GM12878 (cell line): ENCODE data around the gene SIPA1. TPM values are rescaled to one million over a fixed set of nuclear protein-coding genes. Genes with fewer than 3 reads are reported as not detected.

Source experiments
- ATAC-seq: fragments of 200-7000 bp; cut with Tn5 transposase; 3 replicates; pipeline ENCODE4 v1.9.1; 2020; ENCODE audit warnings: mild to moderate bottlenecking, moderate library complexity
- BruUV-seq: library from RNA; stranded (reverse); fragments of 400-500 nt; replicated peaks from 2 replicates; lab custom pipeline; 2021; lab: Mats Ljungman, UMichigan
- CTCF ChIA-PET: fragments of 300-600 bp; sonication (Branson Sonifier 250); formaldehyde crosslinking; extraction: SDS; loops from one replicate; lab custom pipeline; 2021; ENCODE audit warnings: inconsistent platforms; lab: Yijun Ruan, JAX
- POLR2A ChIA-PET: fragments of 350-600 bp; formaldehyde crosslinking; extraction: SDS; loops from one replicate; lab custom pipeline; 2021; ENCODE audit warnings: inconsistent platforms; lab: Charles Lee
- RAD21 ChIA-PET: fragments of 300-600 bp; sonication (Branson Sonifier 250); formaldehyde crosslinking; loops from one replicate; lab custom pipeline; 2023; ENCODE audit warnings: antibody characterized with exemption; ENCODE audit not compliant: unreplicated experiment; lab: Charles Lee
- SMC1A ChIA-PET: fragments of 300-600 bp; sonication (Branson Sonifier 250); formaldehyde crosslinking; loops from one replicate; lab custom pipeline; 2023; ENCODE audit not compliant: unreplicated experiment, uncharacterized antibody; lab: Charles Lee
- DNase-seq: peaks from one replicate; pipeline ENCODE4 v3.0.0-alpha.2; 2011; ENCODE audit warnings: low read depth, low spot score
- FAIRE-seq: peaks from 3 replicates; lab custom pipeline; 2011; peaks lifted over from hg19 to GRCh38; lab: Jason Lieb, UNC
- H2AFZ ChIP-seq: 2 replicates; pipeline ENCODE4 v1.6.0; 2011; ENCODE audit warnings: low read depth, low read length, control low read depth; ENCODE audit not compliant: control insufficient read depth
- H3K27ac ChIP-seq: 2 replicates; pipeline ENCODE4 v1.5.1; 2011; ENCODE audit warnings: control low read depth; ENCODE audit not compliant: control insufficient read depth, insufficient read depth
- H3K27me3 ChIP-seq, 2 experiments: replicated peaks in 1 of 2; 2 replicates each; pipeline versions ENCODE4 v1.6.0 to v1.6.1; 2011; ENCODE audit warnings: low read length in 1 of 2; ENCODE audit not compliant: control insufficient read depth in 2 of 2, insufficient read depth in 2 of 2
- H3K36me3 ChIP-seq, 2 experiments: 2 replicates each; pipeline ENCODE4 v1.5.1; 2011; ENCODE audit warnings: low read length in 1 of 2; ENCODE audit not compliant: control insufficient read depth in 2 of 2, insufficient read depth in 2 of 2
- H3K4me1 ChIP-seq: 2 replicates; pipeline ENCODE4 v1.6.1; 2011; ENCODE audit warnings: mild to moderate bottlenecking, low read length, moderate library complexity, mixed read lengths; ENCODE audit not compliant: control insufficient read depth, insufficient read depth
- H3K4me2 ChIP-seq: 2 replicates; pipeline ENCODE4 v1.6.0; 2011; ENCODE audit warnings: control low read depth; ENCODE audit not compliant: control insufficient read depth, insufficient read depth
- H3K4me3 ChIP-seq: fragments of 200-600 bp; sonication (generic); 2 replicates; pipeline ENCODE4 v1.5.1; 2016
- H3K79me2 ChIP-seq: 2 replicates; pipeline ENCODE4 v1.6.0; 2011; ENCODE audit warnings: low read length; ENCODE audit not compliant: control insufficient read depth, insufficient read depth
- H3K9ac ChIP-seq: 2 replicates; pipeline ENCODE4 v1.8.0; 2011; ENCODE audit warnings: low read length, control low read depth, mixed read lengths; ENCODE audit not compliant: control insufficient read depth, insufficient read depth
- H3K9me3 ChIP-seq: replicated peaks from 3 replicates; pipeline ENCODE4 v1.5.1; 2011; ENCODE audit warnings: mild to moderate bottlenecking, low read length; ENCODE audit not compliant: control insufficient read depth, insufficient read depth
- H4K20me1 ChIP-seq: 2 replicates; pipeline ENCODE4 v1.6.0; 2011; ENCODE audit not compliant: control insufficient read depth, insufficient read depth
- CHD1 ChIP-seq: IDR thresholded peaks from 2 replicates; pipeline ENCODE4 v1.6.1; 2012; ENCODE audit warnings: low read depth, low read length, improper control_type of control experiment
- CTCF ChIP-seq, 3 experiments: IDR thresholded peaks in 2 of 3; conservative IDR thresholded peaks in 1 of 3; 2 replicates each; pipeline ENCODE4 v1.5.1; 2011; ENCODE audit warnings: low read depth in 3 of 3, low read length in 3 of 3, mild to moderate bottlenecking in 3 of 3, control low read depth in 2 of 3, moderate library complexity in 2 of 3, inconsistent platforms in 1 of 3, mixed read lengths in 1 of 3; ENCODE audit not compliant: control insufficient read depth in 2 of 3, insufficient read depth in 1 of 3; ENCODE audit errors: extremely low read depth in 1 of 3
- EGR1 ChIP-seq, 2 experiments: IDR thresholded peaks; 1 replicate in 1 of 2; 2 replicates in 1 of 2; pipeline ENCODE4 v1.6.1; 2011 to 2012; ENCODE audit warnings: low read depth in 2 of 2, low read length in 2 of 2, borderline replicate concordance in 1 of 2, mild to moderate bottlenecking in 1 of 2, moderate library complexity in 1 of 2
- ETV6 ChIP-seq, 2 experiments: fragments of 450-650 bp in 1 of 2; IDR thresholded peaks in 1 of 2; conservative IDR thresholded peaks in 1 of 2; 2 replicates each; pipeline ENCODE4 v1.6.1; 2014; ENCODE audit warnings: antibody characterized with exemption in 1 of 2, borderline replicate concordance in 1 of 2, low read depth in 1 of 2, mild to moderate bottlenecking in 1 of 2, moderate library complexity in 1 of 2
- NFXL1 ChIP-seq: fragments of 450-650 bp; IDR thresholded peaks from 2 replicates; pipeline ENCODE4 v1.6.1; 2017; ENCODE audit warnings: antibody characterized with exemption, mild to moderate bottlenecking, borderline replicate concordance
- NR2C1 ChIP-seq: fragments of 450-650 bp; IDR thresholded peaks from 2 replicates; pipeline ENCODE4 v1.6.1; 2017; ENCODE audit warnings: antibody characterized with exemption, mild to moderate bottlenecking, moderate library complexity
- PAX8 ChIP-seq: fragments of 450-650 bp; IDR thresholded peaks from 2 replicates; pipeline ENCODE4 v1.6.1; 2017; ENCODE audit warnings: mild to moderate bottlenecking, moderate library complexity
- PBX3 ChIP-seq: IDR thresholded peaks from 2 replicates; pipeline ENCODE4 v1.6.1; 2011; ENCODE audit warnings: mild to moderate bottlenecking, low read depth, low read length, moderate library complexity; ENCODE audit not compliant: insufficient replicate concordance
- POLR2AphosphoS5 ChIP-seq: IDR thresholded peaks from 2 replicates; pipeline ENCODE4 v1.6.1; 2011; ENCODE audit warnings: mild to moderate bottlenecking, low read length, inconsistent platforms
- SIX5 ChIP-seq: IDR thresholded peaks from 2 replicates; pipeline ENCODE4 v1.6.1; 2011; ENCODE audit warnings: mild to moderate bottlenecking, low read depth, low read length, moderate library complexity; ENCODE audit not compliant: severe bottlenecking
- SREBF1 ChIP-seq: IDR thresholded peaks from 2 replicates; pipeline ENCODE4 v1.6.1; 2012; ENCODE audit warnings: mild to moderate bottlenecking, low read length
- TCF7 ChIP-seq: IDR thresholded peaks from 2 replicates; pipeline ENCODE4 v1.6.1; 2014; ENCODE audit warnings: antibody characterized with exemption, borderline replicate concordance
- WGBS: methylation state at CpG from one replicate; pipeline ENCODE4 v1.1.6; 2016; ENCODE audit warnings: low lambda C conversion rate; ENCODE audit not compliant: insufficient replicate concordance, insufficient coverage; ENCODE audit errors: missing lambda C conversion rate; 5-methylcytosine and 5-hydroxymethylcytosine counted together
- in situ Hi-C: fragments of 300-500 bp; cut with MboI; formaldehyde crosslinking; loops from 9 replicates; pipeline ENCODE4 v1.14.3; 2018; ENCODE audit warnings: mixed read lengths
- intact Hi-C: fragments of 100-400 bp; cut with micrococcal nuclease; formaldehyde crosslinking; loops from one replicate; pipeline ENCODE4 v1.14.2; 2022; ENCODE audit not compliant: unreplicated experiment
- polyA plus RNA-seq, 11 experiments: library from polyadenylated mRNA; depleted of rRNA in 4 of 11; unstranded in 6 of 11; stranded (reverse) in 5 of 11; fragments of >200 nt; fragmentation: Nextera tagmentation in 4 of 11; fragmentation: Illumina TruSeq in 1 of 11; extraction: Ambion mirVana in 4 of 11; extraction: Trizol in 1 of 11; gene quantifications; 1 replicate in 1 of 11; 2 replicates in 10 of 11; pipeline versions ENCODE4 v1.2.1 to v1.2.3, GENCODE V29; 2011 to 2016; ENCODE audit warnings: inconsistent platforms in 2 of 11, missing spikeins in 2 of 11, low read depth in 1 of 11
- total RNA-seq, 4 experiments: library from RNA; depleted of rRNA in 3 of 4; stranded (reverse); fragments of >200 nt in 3 of 4; fragmentation: Illumina TruSeq in 1 of 4; extraction: Trizol in 1 of 4; gene quantifications; 2 replicates each; pipeline versions ENCODE4 v1.2.1 to v1.2.3, GENCODE V29; 2013 to 2021
- TF ChIP-seq, protein P1 (sequence below): fragments of 450-650 bp; IDR thresholded peaks from 2 replicates; pipeline ENCODE4 v1.6.1; 2014; ENCODE audit warnings: mild to moderate bottlenecking
- TF ChIP-seq, protein P2 (sequence below): IDR thresholded peaks from 2 replicates; pipeline ENCODE4 v1.6.1; 2012; ENCODE audit warnings: mild to moderate bottlenecking, low read depth, low read length

The SIPA1 gene
- total and polyA plus RNA-seq, 10 of the 15 experiments (the other 5 are each of a cell fraction or from before 2014, with no cell fraction given), result 1.0 to 139 (median 33.4) TPM

- no peak overlapping the region for H3K4me3 ChIP-seq
- H3K9ac ChIP-seq, result no peak overlapping the region
- RAD21 ChIA-PET, result no interaction called here
- H3K79me2 ChIP-seq, result peaks cover 9% of the 10 kb centered on the region
- no peak for DNase-seq
- WGBS, result 91% methylated on average over 14 of the region's 14 CpGs
- H3K4me2 ChIP-seq, result no peak overlapping the region
- TF ChIP-seq TCF7 (no peak), SREBF1 (no peak), NR2C1 (no peak), CHD1 (no peak), PBX3 (no peak), ETV6 (conservative IDR thresholded peaks at IDR 0.05 in 1 of 2, IDR thresholded peaks at IDR 0.05 in 1 of 2; ENCODE audit: borderline replicate concordance in 1 of 2, low read depth in 1 of 2) (no peak), PAX8 (no peak), EGR1 (IDR thresholded peaks at IDR 0.05; ENCODE audit: borderline replicate concordance in 1 of 2, low read depth in 2 of 2, low read length in 2 of 2) (no peak), SIX5 (no peak), CTCF (IDR thresholded peaks at IDR 0.05 in 2 of 3, conservative IDR thresholded peaks at IDR 0.05 in 1 of 3; ENCODE audit: control insufficient read depth in 2 of 3, extremely low read depth in 1 of 3, insufficient read depth in 1 of 3, low read depth in 3 of 3, low read length in 3 of 3) (no peak), POLR2AphosphoS5 (no peak), NFXL1 (no peak)
- TF ChIP-seq, protein P1, sequence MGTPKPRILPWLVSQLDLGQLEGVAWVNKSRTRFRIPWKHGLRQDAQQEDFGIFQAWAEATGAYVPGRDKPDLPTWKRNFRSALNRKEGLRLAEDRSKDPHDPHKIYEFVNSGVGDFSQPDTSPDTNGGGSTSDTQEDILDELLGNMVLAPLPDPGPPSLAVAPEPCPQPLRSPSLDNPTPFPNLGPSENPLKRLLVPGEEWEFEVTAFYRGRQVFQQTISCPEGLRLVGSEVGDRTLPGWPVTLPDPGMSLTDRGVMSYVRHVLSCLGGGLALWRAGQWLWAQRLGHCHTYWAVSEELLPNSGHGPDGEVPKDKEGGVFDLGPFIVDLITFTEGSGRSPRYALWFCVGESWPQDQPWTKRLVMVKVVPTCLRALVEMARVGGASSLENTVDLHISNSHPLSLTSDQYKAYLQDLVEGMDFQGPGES, result no peak
- TF ChIP-seq, protein P2, sequence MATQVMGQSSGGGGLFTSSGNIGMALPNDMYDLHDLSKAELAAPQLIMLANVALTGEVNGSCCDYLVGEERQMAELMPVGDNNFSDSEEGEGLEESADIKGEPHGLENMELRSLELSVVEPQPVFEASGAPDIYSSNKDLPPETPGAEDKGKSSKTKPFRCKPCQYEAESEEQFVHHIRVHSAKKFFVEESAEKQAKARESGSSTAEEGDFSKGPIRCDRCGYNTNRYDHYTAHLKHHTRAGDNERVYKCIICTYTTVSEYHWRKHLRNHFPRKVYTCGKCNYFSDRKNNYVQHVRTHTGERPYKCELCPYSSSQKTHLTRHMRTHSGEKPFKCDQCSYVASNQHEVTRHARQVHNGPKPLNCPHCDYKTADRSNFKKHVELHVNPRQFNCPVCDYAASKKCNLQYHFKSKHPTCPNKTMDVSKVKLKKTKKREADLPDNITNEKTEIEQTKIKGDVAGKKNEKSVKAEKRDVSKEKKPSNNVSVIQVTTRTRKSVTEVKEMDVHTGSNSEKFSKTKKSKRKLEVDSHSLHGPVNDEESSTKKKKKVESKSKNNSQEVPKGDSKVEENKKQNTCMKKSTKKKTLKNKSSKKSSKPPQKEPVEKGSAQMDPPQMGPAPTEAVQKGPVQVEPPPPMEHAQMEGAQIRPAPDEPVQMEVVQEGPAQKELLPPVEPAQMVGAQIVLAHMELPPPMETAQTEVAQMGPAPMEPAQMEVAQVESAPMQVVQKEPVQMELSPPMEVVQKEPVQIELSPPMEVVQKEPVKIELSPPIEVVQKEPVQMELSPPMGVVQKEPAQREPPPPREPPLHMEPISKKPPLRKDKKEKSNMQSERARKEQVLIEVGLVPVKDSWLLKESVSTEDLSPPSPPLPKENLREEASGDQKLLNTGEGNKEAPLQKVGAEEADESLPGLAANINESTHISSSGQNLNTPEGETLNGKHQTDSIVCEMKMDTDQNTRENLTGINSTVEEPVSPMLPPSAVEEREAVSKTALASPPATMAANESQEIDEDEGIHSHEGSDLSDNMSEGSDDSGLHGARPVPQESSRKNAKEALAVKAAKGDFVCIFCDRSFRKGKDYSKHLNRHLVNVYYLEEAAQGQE, result no peak
- TF ChIP-seq, all 136 proteins: peak for 0
- POLR2A ChIA-PET, result no interaction called here
- peaks cover 4% of the 10 kb centered on the region; the same call in 1 of the 2 replicates for H3K4me1 ChIP-seq
- H3K27me3 ChIP-seq, result no peaks in the 10 kb centered on the region
- no peak overlapping the region for H2AFZ ChIP-seq
- in situ Hi-C loops, result no loop called here
- no peaks in the 10 kb centered on the region for H4K20me1 ChIP-seq
- no peaks in the 10 kb centered on the region for H3K9me3 ChIP-seq
- SMC1A ChIA-PET, result no interaction called here
- no peak overlapping the region for H3K27ac ChIP-seq
- no peak for ATAC-seq
- intact Hi-C loops, result no loop called here
- CTCF ChIA-PET, result interaction anchor here (0.6 kb wide), 1 partner anchor 290 kb away, joined by 3 read pairs; no protein-coding TSS in a partner anchor
- H3K36me3 ChIP-seq, result peaks cover 22 to 41% of the 10 kb centered on the region in 2 experiments
- FAIRE-seq, result no peak
- no TSS peak for BruUV-seq
Measured at GRCh38 chr11:65634109-65634436, 3.8 kb upstream of the SIPA1 start.
